Activated CD8-positive, alpha-beta memory T cell treated with anti-CD3 and anti-CD28 coated beads, Interleukin-2, amount 50 U/mL, for 24 hours (primary cell): ENCODE measurements around the gene SLC15A4.

Source experiments
- DNase-seq: peaks from one replicate; pipeline ENCODE4 v3.0.0-alpha.2; 2020; ENCODE audit errors: extremely low read depth

SLC15A4 gene

DNA sequence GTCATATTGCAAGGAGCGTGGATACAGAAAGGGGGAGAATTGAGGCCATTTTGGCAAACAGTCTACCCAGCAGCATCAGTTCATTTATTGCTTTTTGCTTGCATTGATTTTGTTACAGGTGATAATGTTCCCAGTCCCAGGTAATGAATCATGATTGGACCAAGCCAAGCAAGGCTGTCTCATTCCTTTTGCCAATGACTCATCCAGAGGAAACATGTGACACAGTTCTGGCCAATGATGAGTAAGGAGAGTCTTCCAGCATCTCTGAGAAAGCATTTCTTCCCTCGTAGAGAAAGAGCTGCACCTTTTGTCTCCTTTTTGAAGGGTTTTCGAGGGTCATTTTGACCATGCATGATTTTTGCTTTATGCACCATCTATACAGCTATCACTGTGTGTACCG lies 68.2 kb downstream of the SLC15A4 start:
- no peak for DNase-seq

- DNase-seq: no peak
These were observed 69.5 kb downstream of the SLC15A4 start for GRCh38 chr12:128754275-128754674.

DNA sequence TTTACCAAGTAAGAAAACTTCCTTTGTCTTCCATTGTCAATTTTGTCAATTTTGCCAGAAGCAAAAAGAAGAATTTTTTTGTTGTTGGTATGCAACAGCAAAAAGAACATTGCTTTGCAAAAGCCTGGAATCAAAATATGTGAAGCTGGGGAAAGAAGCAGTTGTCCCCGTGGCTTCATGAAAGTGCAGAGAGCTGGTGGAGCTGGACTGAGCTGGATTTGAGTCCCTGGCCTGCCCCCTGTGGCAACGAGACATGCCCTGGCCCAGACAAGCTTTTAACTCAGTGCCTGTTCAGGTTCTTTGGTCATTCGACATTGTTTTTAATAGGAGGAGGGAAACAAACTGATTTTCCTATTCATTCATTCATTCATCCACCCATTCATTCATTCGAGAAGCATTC lies 70.3 kb downstream of the SLC15A4 start:
- DNase-seq: no peak

- no peak for DNase-seq
These were observed 71.4 kb downstream of the SLC15A4 start for GRCh38 chr12:128752386-128752785.

DNA sequence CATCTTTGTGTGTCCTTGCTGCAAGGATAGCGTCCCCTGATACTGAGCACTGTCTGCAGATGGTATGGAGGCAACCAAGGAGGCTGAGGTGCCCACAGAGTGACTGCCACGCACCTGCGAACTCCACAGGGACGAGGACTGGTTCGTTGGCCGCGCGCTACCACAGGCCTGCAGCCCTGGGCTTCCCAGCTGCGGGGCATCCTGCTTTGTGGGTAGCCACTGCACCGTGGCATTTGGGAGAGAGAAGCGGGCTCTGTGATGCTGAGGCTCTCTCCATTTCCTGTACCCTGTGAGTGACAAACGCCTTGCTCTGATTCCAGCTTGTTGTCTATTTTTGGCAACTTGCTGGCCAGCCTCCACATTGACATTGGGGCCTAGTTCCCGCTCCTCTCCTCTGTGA lies 76.3 kb downstream of the SLC15A4 start:
- no peak for DNase-seq

GRCh38 chr12:128745772-128746689 lies 77.7 kb downstream of the SLC15A4 start:
- no peak for DNase-seq

- no peak for DNase-seq
These were observed 79.8 kb downstream of the SLC15A4 start for GRCh38 chr12:128743916-128744315.
